H9 (cell line): ENCODE results near the gene ZNF80. TPM values are rescaled to one million over a fixed set of nuclear protein-coding genes. Genes with fewer than 3 reads are reported as not detected.

ENCODE experiments used
- DNase-seq: peaks from one replicate; pipeline ENCODE4 v3.0.0-alpha.2; 2017
- H2AFZ ChIP-seq: one replicate; pipeline ENCODE4 v1.6.1; 2013; ENCODE audit warnings: mild to moderate bottlenecking, low read length, control low read depth, moderate library complexity
- H2AK5ac ChIP-seq: 2 replicates; pipeline ENCODE4 v1.6.1; 2013; ENCODE audit warnings: low read length, control low read depth, mixed read lengths; ENCODE audit not compliant: insufficient read length
- H2BK120ac ChIP-seq: one replicate; pipeline ENCODE4 v1.6.1; 2013; ENCODE audit warnings: low read depth, mild to moderate bottlenecking, low read length, control low read depth, inconsistent platforms; ENCODE audit not compliant: poor library complexity, severe bottlenecking
- H2BK12ac ChIP-seq: 2 replicates; pipeline ENCODE4 v1.6.1; 2013; ENCODE audit warnings: low read length, control low read depth, mixed read lengths, low read depth; ENCODE audit not compliant: insufficient read length
- H2BK15ac ChIP-seq: 2 replicates; pipeline ENCODE4 v1.6.1; 2013; ENCODE audit warnings: low read depth, low read length, control low read depth
- H2BK20ac ChIP-seq: one replicate; pipeline ENCODE4 v1.6.1; 2013; ENCODE audit warnings: low read depth, mild to moderate bottlenecking, low read length, control low read depth, inconsistent platforms; ENCODE audit not compliant: poor library complexity, severe bottlenecking
- H2BK5ac ChIP-seq: 2 replicates; pipeline ENCODE4 v1.6.1; 2013; ENCODE audit warnings: low read length, control low read depth, mixed read lengths; ENCODE audit not compliant: insufficient read length
- H3K14ac ChIP-seq: 2 replicates; pipeline ENCODE4 v1.6.1; 2013; ENCODE audit warnings: low read length, control low read depth; ENCODE audit not compliant: insufficient read depth
- H3K18ac ChIP-seq: 2 replicates; pipeline ENCODE4 v1.6.1; 2013; ENCODE audit warnings: low read depth, mild to moderate bottlenecking, mixed read lengths, low read length, control low read depth; ENCODE audit not compliant: insufficient read length
- H3K23ac ChIP-seq: 2 replicates; pipeline ENCODE4 v1.6.1; 2013; ENCODE audit warnings: low read length, control low read depth, mixed read lengths, low read depth; ENCODE audit not compliant: insufficient read length
- H3K23me2 ChIP-seq: 2 replicates; pipeline ENCODE4 v1.6.1; 2013; ENCODE audit warnings: low read depth, mild to moderate bottlenecking, mixed read lengths, low read length, control low read depth; ENCODE audit not compliant: insufficient read length, poor library complexity, severe bottlenecking
- H3K27ac ChIP-seq: 2 replicates; pipeline ENCODE4 v1.5.1; 2013; ENCODE audit warnings: low read length, control low read depth, mixed read lengths, low read depth; ENCODE audit not compliant: insufficient read length
- H3K27me3 ChIP-seq: 2 replicates; pipeline ENCODE4 v1.6.1; 2013; ENCODE audit warnings: low read length, control low read depth, inconsistent platforms; ENCODE audit not compliant: insufficient read depth
- H3K4ac ChIP-seq: 2 replicates; pipeline ENCODE4 v1.6.1; 2013; ENCODE audit warnings: low read depth, mild to moderate bottlenecking, control low read depth, inconsistent platforms, low read length, moderate library complexity
- H3K4me1 ChIP-seq: 2 replicates; pipeline ENCODE4 v1.6.1; 2013; ENCODE audit warnings: low read length, control low read depth, inconsistent platforms; ENCODE audit not compliant: insufficient read depth
- H3K4me2 ChIP-seq: 2 replicates; pipeline ENCODE4 v1.6.1; 2013; ENCODE audit warnings: low read length, control low read depth, mixed read lengths; ENCODE audit not compliant: insufficient read length, insufficient read depth
- H3K56ac ChIP-seq: 2 replicates; pipeline ENCODE4 v1.6.1; 2013; ENCODE audit warnings: low read depth, mild to moderate bottlenecking, mixed read lengths, low read length, control low read depth; ENCODE audit not compliant: insufficient read length
- H3K79me1 ChIP-seq: 2 replicates; pipeline ENCODE4 v1.6.1; 2013; ENCODE audit warnings: low read depth, mild to moderate bottlenecking, moderate library complexity, low read length, control low read depth, inconsistent platforms; ENCODE audit not compliant: insufficient read depth, poor library complexity, severe bottlenecking
- H3K79me2 ChIP-seq: 2 replicates; pipeline ENCODE4 v1.6.1; 2013; ENCODE audit warnings: low read length, control low read depth, inconsistent platforms; ENCODE audit not compliant: insufficient read depth
- H3K9ac ChIP-seq: 2 replicates; pipeline ENCODE4 v1.6.1; 2013; ENCODE audit warnings: low read length, control low read depth, mixed read lengths; ENCODE audit not compliant: insufficient read length; ENCODE audit errors: extremely low read depth
- H3K9me3 ChIP-seq: one replicate; pipeline ENCODE4 v1.6.1; 2013; ENCODE audit warnings: low read depth, low read length, inconsistent platforms; ENCODE audit not compliant: control insufficient read depth
- H3T11ph ChIP-seq: one replicate; pipeline ENCODE4 v1.6.1; 2013; ENCODE audit warnings: mild to moderate bottlenecking, low read length, control low read depth, inconsistent platforms
- H4K20me1 ChIP-seq: one replicate; pipeline ENCODE4 v1.6.1; 2013; ENCODE audit not compliant: control insufficient read depth, insufficient read length, insufficient read depth
- H4K5ac ChIP-seq: 2 replicates; pipeline ENCODE4 v1.6.1; 2013; ENCODE audit warnings: low read depth, mild to moderate bottlenecking, mixed read lengths, low read length, control low read depth; ENCODE audit not compliant: insufficient read length
- H4K8ac ChIP-seq: replicated peaks from 2 replicates; pipeline ENCODE4 v1.6.1; 2013; ENCODE audit warnings: low read length, control low read depth, mixed read lengths, low read depth; ENCODE audit not compliant: insufficient read length
- H4K91ac ChIP-seq: 2 replicates; pipeline ENCODE4 v1.6.1; 2013; ENCODE audit warnings: low read depth, mild to moderate bottlenecking, moderate library complexity, mixed read lengths, low read length, control low read depth; ENCODE audit not compliant: insufficient read length
- H3K27ac Mint-ChIP-seq, 3 experiments: 2 replicates in 2 of 3; 3 replicates in 1 of 3; pipeline ENCODE4 v1.8.0; 2020 to 2021; ENCODE audit warnings: mixed read lengths in 3 of 3, mild to moderate bottlenecking in 1 of 3, moderate library complexity in 1 of 3
- H3K27me3 Mint-ChIP-seq: 2 replicates; pipeline ENCODE4 v1.8.0; 2021; ENCODE audit warnings: low read depth, mild to moderate bottlenecking, moderate library complexity, mixed read lengths
- H3K36me3 Mint-ChIP-seq, 3 experiments: 2 replicates in 2 of 3; 3 replicates in 1 of 3; pipeline ENCODE4 v1.8.0; 2020 to 2021; ENCODE audit warnings: low read depth in 3 of 3, mixed read lengths in 3 of 3; ENCODE audit not compliant: insufficient read depth in 1 of 3
- H3K4me1 Mint-ChIP-seq, 2 experiments: 2 replicates each; pipeline ENCODE4 v1.8.0; 2020; ENCODE audit warnings: mixed read lengths in 2 of 2
- H3K4me3 Mint-ChIP-seq, 2 experiments: 2 replicates in 1 of 2; 3 replicates in 1 of 2; pipeline ENCODE4 v1.8.0; 2020 to 2021; ENCODE audit warnings: mild to moderate bottlenecking in 2 of 2, mixed read lengths in 2 of 2, moderate library complexity in 1 of 2
- H3K9me3 Mint-ChIP-seq, 2 experiments: 2 replicates in 1 of 2; 3 replicates in 1 of 2; pipeline ENCODE4 v1.8.0; 2020; ENCODE audit warnings: mild to moderate bottlenecking in 2 of 2, mixed read lengths in 2 of 2, moderate library complexity in 1 of 2
- CTCF ChIP-seq: fragments of 200-600 bp; sonication (generic); conservative IDR thresholded peaks from 3 replicates; pipeline ENCODE4 v1.8.0; 2021; ENCODE audit warnings: antibody characterized with exemption, mild to moderate bottlenecking
- WGBS: extraction: QIAGEN DNeasy Blood & Tissue Kit; methylation state at CpG from one replicate; pipeline ENCODE4 v1.1.7; 2013; ENCODE audit warnings: missing lambda C conversion rate, low lambda C conversion rate, mixed read lengths; ENCODE audit not compliant: insufficient read length; ENCODE audit errors: extremely low coverage; 5-methylcytosine and 5-hydroxymethylcytosine counted together
- total RNA-seq: library from RNA; stranded (reverse); gene quantifications from 2 replicates; pipeline ENCODE4 v1.2.1, GENCODE V29; 2021

The ZNF80 gene
- total RNA-seq, 1 experiment from 2014 or later, result not detected

DNA sequence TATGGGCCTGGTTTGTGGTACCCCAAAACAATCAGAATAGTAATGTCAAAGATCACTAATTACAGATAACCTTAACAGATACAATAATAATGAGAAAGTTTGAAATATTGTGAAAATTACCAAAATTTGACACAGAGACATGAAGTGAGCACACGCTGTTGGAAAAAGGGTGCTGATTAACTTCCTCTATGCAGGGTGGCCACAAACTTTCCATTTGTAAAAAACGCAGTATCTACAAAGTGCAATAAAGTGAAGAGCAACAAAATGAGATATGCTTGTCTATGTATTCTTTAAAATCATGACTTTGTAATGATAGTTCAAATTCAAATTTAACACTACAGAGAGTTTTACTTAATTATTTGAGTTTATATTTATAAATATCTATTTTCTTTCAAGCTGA, 48.9 kb upstream of the ZNF80 start:
- H3K27me3 ChIP-seq, result no peaks in the 10 kb centered on the region
- Mint-ChIP-seq H3K27me3 (no peaks in the 10 kb centered on the region), H3K27ac (no peak overlapping the region), H3K4me3 (no peak overlapping the region), H3K4me1 (peaks cover 4 to 8% of the 10 kb centered on the region in 2 experiments), H3K9me3 (no peaks in the 10 kb centered on the region; a peak in 1 of 5 replicates), H3K36me3 (no peaks in the 10 kb centered on the region; a peak in 2 of 7 replicates)
- no peak overlapping the region for H3T11ph ChIP-seq
- no CpG with 5 or more reads among the region's 2 CpGs for WGBS
- no peak overlapping the region for H3K18ac ChIP-seq
- no peak overlapping the region for H2AFZ ChIP-seq
- no peaks in the 10 kb centered on the region for H3K23me2 ChIP-seq
- no peaks in the 10 kb centered on the region for H3K79me1 ChIP-seq
- H2BK20ac ChIP-seq, result no peak overlapping the region
- no peak overlapping the region for H3K4me2 ChIP-seq
- no peak overlapping the region for H2AK5ac ChIP-seq
- no peak overlapping the region for H4K5ac ChIP-seq
- H3K9me3 ChIP-seq, result no peaks in the 10 kb centered on the region
- H2BK15ac ChIP-seq, result no peak overlapping the region
- H3K4ac ChIP-seq, result no peak overlapping the region
- H3K9ac ChIP-seq, result no peak overlapping the region
- H2BK5ac ChIP-seq, result no peak overlapping the region
- no peak overlapping the region for H4K8ac ChIP-seq
- H3K23ac ChIP-seq, result no peak overlapping the region
- no peak overlapping the region for H3K14ac ChIP-seq
- H4K20me1 ChIP-seq, result no peaks in the 10 kb centered on the region
- TF ChIP-seq CTCF, result no peak
- H3K27ac ChIP-seq, result no peak overlapping the region
- no peak overlapping the region for H2BK12ac ChIP-seq
- no peak for DNase-seq
- no peak overlapping the region for H3K56ac ChIP-seq
- peaks cover 4% of the 10 kb centered on the region; the same call in 1 of the 2 replicates for H3K4me1 ChIP-seq
- H4K91ac ChIP-seq, result no peak overlapping the region
- H3K79me2 ChIP-seq, result no peaks in the 10 kb centered on the region
- H2BK120ac ChIP-seq, result no peak overlapping the region
